Effector memory CD4-positive, alpha-beta T cell (primary cell): ENCODE results near the gene DOCK4.

Source experiments
- DNase-seq, 3 donors: peaks; one replicate each; pipeline ENCODE4 v3.0.0-alpha.2; 2020
- H3K27ac ChIP-seq: 2 replicates; pipeline ENCODE4 v1.7.0; 2013; ENCODE audit warnings: mild to moderate bottlenecking, low read length, moderate library complexity; ENCODE audit not compliant: insufficient read depth, poor library complexity, severe bottlenecking
- H3K27me3 ChIP-seq: replicated peaks from 2 replicates; pipeline ENCODE4 v1.7.0; 2013; ENCODE audit warnings: mild to moderate bottlenecking, low read length; ENCODE audit not compliant: insufficient read depth, control insufficient read depth, poor library complexity, severe bottlenecking
- H3K36me3 ChIP-seq: 2 replicates; pipeline ENCODE4 v1.7.0; 2013; ENCODE audit warnings: mild to moderate bottlenecking, low read length, moderate library complexity; ENCODE audit not compliant: control insufficient read depth, insufficient read depth
- H3K4me1 ChIP-seq: 2 replicates; pipeline ENCODE4 v1.7.0; 2013; ENCODE audit warnings: low read length, mild to moderate bottlenecking; ENCODE audit not compliant: control insufficient read depth, insufficient read depth, poor library complexity, severe bottlenecking
- H3K4me3 ChIP-seq: 2 replicates; pipeline ENCODE4 v1.7.0; 2013; ENCODE audit warnings: low read length, low read depth, mild to moderate bottlenecking; ENCODE audit not compliant: insufficient read depth, poor library complexity, severe bottlenecking
- H3K9me3 ChIP-seq: 2 replicates; pipeline ENCODE4 v1.7.0; 2013; ENCODE audit warnings: mild to moderate bottlenecking, low read length, moderate library complexity; ENCODE audit not compliant: control insufficient read depth

Gene DOCK4

GRCh38 chr7:111871283-111871682 is 334.9 kb downstream of the DOCK4 start:
- Histone ChIP-seq H3K9me3 (no peaks in the 10 kb centered on the region), H3K27ac (no peak overlapping the region), H3K27me3 (no peaks in the 10 kb centered on the region), H3K36me3 (no peaks in the 10 kb centered on the region), H3K4me3 (no peak overlapping the region), H3K4me1 (no peaks in the 10 kb centered on the region)
- DNase-seq = no peak

GRCh38 chr7:111869280-111869679 is 336.9 kb downstream of the DOCK4 start:
- Histone ChIP-seq H3K27me3 (no peaks in the 10 kb centered on the region), H3K4me3 (no peak overlapping the region), H3K36me3 (no peaks in the 10 kb centered on the region), H3K4me1 (no peaks in the 10 kb centered on the region), H3K9me3 (no peaks in the 10 kb centered on the region), H3K27ac (no peak overlapping the region)
- DNase-seq = no peak

DNA sequence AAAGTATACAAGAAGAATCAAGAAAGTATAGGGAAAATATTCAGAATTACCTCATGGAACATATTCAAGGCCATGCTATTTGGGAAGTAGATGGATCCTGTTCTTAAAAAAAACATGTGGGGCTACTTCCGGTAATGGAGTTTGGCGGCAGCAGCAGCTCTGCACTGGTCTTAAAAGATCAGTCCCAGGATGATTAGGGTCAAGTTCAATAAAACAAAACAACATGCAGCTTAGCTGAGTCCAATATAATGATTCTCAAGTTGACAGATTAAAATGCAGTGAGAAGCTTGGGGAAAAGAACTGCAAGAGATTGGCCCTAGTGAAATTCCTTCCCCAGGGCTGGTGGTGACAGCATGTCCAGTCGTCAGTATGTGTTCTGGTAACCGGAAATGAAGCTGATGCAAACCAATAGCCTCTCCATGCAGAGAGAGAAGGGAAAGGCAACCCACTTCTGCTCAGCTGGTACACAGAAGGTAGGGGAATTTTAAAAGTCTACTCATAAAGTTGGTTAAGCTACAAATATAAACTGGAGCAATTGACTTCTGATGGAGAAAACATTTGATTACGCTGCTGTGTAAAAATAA is 338.8 kb downstream of the DOCK4 start:
- DNase-seq = no peak
- no peak overlapping the region for H3K27ac ChIP-seq
- H3K4me1 ChIP-seq = no peaks in the 10 kb centered on the region
- no peaks in the 10 kb centered on the region for H3K27me3 ChIP-seq
- H3K4me3 ChIP-seq = no peak overlapping the region
- H3K36me3 ChIP-seq = no peaks in the 10 kb centered on the region
- no peaks in the 10 kb centered on the region for H3K9me3 ChIP-seq

DNA sequence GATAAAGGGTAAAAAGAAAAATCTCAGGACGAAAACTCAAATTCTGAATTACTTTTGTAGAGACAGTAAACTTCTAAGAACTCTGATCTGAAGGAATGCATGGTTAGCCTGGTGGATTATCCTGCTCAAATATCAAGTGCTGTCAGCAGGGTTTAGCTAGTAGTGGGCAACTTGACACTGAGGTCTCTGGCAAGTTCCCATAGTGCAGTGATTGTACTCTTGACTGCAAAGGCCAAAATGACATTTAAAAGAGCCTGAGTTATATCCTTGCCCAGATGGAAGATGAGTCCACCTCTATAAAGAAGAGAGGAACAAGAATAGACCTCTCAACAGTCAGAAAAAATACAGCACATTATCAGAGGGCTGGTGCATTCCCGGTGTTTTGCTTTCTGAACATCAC is 339.4 kb downstream of the DOCK4 start:
- H3K9me3 ChIP-seq = no peaks in the 10 kb centered on the region
- H3K4me3 ChIP-seq = no peak overlapping the region
- H3K36me3 ChIP-seq = no peaks in the 10 kb centered on the region
- H3K4me1 ChIP-seq = no peaks in the 10 kb centered on the region
- no peak for DNase-seq
- no peak overlapping the region for H3K27ac ChIP-seq
- H3K27me3 ChIP-seq = no peaks in the 10 kb centered on the region

DNA sequence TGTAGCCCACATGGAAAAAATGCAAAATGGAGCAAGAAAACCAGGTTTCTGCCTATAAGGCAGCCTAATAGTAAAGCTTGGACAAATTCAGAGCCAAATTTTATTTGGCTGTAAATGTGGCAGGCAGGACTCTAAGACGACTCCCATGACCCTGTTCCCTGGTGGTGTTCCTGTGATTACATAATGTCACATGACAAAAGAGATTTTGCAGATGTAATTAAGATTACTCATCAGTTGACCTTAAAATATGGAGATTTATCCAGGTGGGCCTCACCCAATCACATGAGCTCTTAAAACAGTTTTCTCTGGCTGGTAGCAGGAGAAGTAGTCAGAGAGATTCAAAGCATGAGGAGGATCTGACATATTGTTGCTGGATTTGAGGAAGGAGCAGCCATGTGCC is 340.8 kb downstream of the DOCK4 start:
- H3K4me1 ChIP-seq = no peaks in the 10 kb centered on the region
- H3K27me3 ChIP-seq = no peaks in the 10 kb centered on the region
- H3K9me3 ChIP-seq = no peaks in the 10 kb centered on the region
- H3K27ac ChIP-seq = no peak overlapping the region
- DNase-seq = no peak
- H3K4me3 ChIP-seq = no peak overlapping the region
- no peaks in the 10 kb centered on the region for H3K36me3 ChIP-seq

DNA sequence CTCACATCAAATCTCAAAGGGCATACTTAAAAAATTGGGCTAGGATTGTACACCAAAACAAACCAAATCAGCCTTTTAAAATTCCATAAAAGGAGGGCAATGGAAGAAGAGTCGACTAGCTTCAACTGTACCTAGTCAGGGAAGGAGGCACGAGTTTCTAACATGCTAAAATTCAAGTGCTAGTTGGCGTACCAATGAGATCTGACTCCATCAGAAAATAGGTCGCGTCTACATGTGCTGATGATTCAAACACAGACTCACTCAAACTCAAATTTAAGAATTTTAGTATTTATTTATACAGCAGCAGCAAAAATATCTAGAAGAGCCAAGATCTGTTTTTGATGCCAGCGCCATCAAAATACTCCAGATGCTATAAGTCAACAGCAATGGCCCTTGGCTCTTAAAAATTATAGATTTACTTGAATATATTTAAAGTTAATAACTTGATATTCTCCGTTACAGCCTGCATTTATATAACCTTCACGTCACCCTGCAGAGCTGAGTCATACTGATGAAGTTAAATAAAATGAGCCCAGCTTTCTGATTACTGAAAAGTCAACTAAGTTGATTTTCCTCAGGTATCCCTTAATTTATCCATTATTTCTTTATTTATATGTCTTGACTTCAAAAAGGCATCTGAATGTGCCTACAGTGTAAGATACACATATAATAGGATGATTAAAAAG is 341.8 kb downstream of the DOCK4 start:
- H3K4me3 ChIP-seq = no peak overlapping the region
- no peaks in the 10 kb centered on the region for H3K4me1 ChIP-seq
- no peaks in the 10 kb centered on the region for H3K9me3 ChIP-seq
- H3K27ac ChIP-seq = no peak overlapping the region
- no peaks in the 10 kb centered on the region for H3K36me3 ChIP-seq
- no peaks in the 10 kb centered on the region for H3K27me3 ChIP-seq
- DNase-seq = no peak

GRCh38 chr7:111863269-111863668 is 342.9 kb downstream of the DOCK4 start:
- Histone ChIP-seq H3K27ac (no peak overlapping the region), H3K4me3 (no peak overlapping the region), H3K27me3 (no peaks in the 10 kb centered on the region), H3K9me3 (no peaks in the 10 kb centered on the region), H3K4me1 (no peaks in the 10 kb centered on the region), H3K36me3 (no peaks in the 10 kb centered on the region)
- no peak for DNase-seq

GRCh38 chr7:111860248-111860647 is 346.0 kb downstream of the DOCK4 start:
- Histone ChIP-seq H3K27me3 (no peaks in the 10 kb centered on the region), H3K36me3 (no peaks in the 10 kb centered on the region), H3K27ac (no peak overlapping the region), H3K4me1 (no peaks in the 10 kb centered on the region), H3K4me3 (no peak overlapping the region), H3K9me3 (no peaks in the 10 kb centered on the region)
- DNase-seq = no peak

GRCh38 chr7:111858331-111858730 is 347.9 kb downstream of the DOCK4 start:
- Histone ChIP-seq H3K4me3 (no peak overlapping the region), H3K27me3 (no peaks in the 10 kb centered on the region), H3K4me1 (no peaks in the 10 kb centered on the region), H3K36me3 (no peaks in the 10 kb centered on the region), H3K27ac (no peak overlapping the region), H3K9me3 (no peaks in the 10 kb centered on the region)
- no peak for DNase-seq

- Histone ChIP-seq H3K27me3 (no peaks in the 10 kb centered on the region), H3K27ac (no peak overlapping the region), H3K4me1 (no peaks in the 10 kb centered on the region), H3K4me3 (no peak overlapping the region), H3K36me3 (no peaks in the 10 kb centered on the region), H3K9me3 (no peaks in the 10 kb centered on the region)
- no peak for DNase-seq
Measured at GRCh38 chr7:111855842-111856227, 350.4 kb downstream of the DOCK4 start.
